T-helper 2 cell treated with Interferon-gamma antibody and Interleukin-4, amounts not matched to agents 5 μg/mL and 100 μg/mL, for 36 hours (primary cell): ENCODE results near the gene RCBTB1.

Source experiments
- DNase-seq: peaks from one replicate; pipeline ENCODE4 v3.0.0; 2021; ENCODE audit warnings: low spot score
- H3K27ac Mint-ChIP-seq: one replicate; pipeline ENCODE4 v1.8.0; 2021; ENCODE audit warnings: mild to moderate bottlenecking, mixed read lengths
- H3K27me3 Mint-ChIP-seq: one replicate; pipeline ENCODE4 v1.8.0; 2021; ENCODE audit warnings: low read depth, mixed read lengths
- H3K36me3 Mint-ChIP-seq: one replicate; pipeline ENCODE4 v1.8.0; 2021; ENCODE audit warnings: low read depth, mixed read lengths
- H3K4me1 Mint-ChIP-seq: one replicate; pipeline ENCODE4 v1.8.0; 2021; ENCODE audit warnings: low read depth, mixed read lengths
- H3K4me3 Mint-ChIP-seq: one replicate; pipeline ENCODE4 v1.8.0; 2022; ENCODE audit warnings: mild to moderate bottlenecking, moderate library complexity, mixed read lengths
- H3K9me3 Mint-ChIP-seq: one replicate; pipeline ENCODE4 v1.8.0; 2021; ENCODE audit warnings: mixed read lengths

RCBTB1 gene

GRCh38 chr13:49533011-49533410 lies 52.3 kb downstream of the RCBTB1 start:
- Mint-ChIP-seq H3K4me3 (no peak overlapping the region), H3K4me1 (peaks cover 16% of the 10 kb centered on the region), H3K27ac (no peak overlapping the region), H3K36me3 (peaks cover 54% of the 10 kb centered on the region), H3K9me3 (no peaks in the 10 kb centered on the region), H3K27me3 (no peaks in the 10 kb centered on the region)
- DNase-seq, result no peak

- peaks cover 53% of the 10 kb centered on the region for H3K36me3 Mint-ChIP-seq
- no peak for DNase-seq
- H3K4me1 Mint-ChIP-seq, result peaks cover 16% of the 10 kb centered on the region
- no peak overlapping the region for H3K4me3 Mint-ChIP-seq
- no peaks in the 10 kb centered on the region for H3K27me3 Mint-ChIP-seq
- no peaks in the 10 kb centered on the region for H3K9me3 Mint-ChIP-seq
- H3K27ac Mint-ChIP-seq, result no peak overlapping the region
Observed at GRCh38 chr13:49532593-49532992, 52.8 kb downstream of the RCBTB1 start.

GRCh38 chr13:49530457-49530856 lies 54.9 kb downstream of the RCBTB1 start:
- H3K4me1 Mint-ChIP-seq, result peaks cover 16% of the 10 kb centered on the region
- DNase-seq, result no peak
- H3K9me3 Mint-ChIP-seq, result no peaks in the 10 kb centered on the region
- H3K36me3 Mint-ChIP-seq, result peaks cover 52% of the 10 kb centered on the region
- H3K4me3 Mint-ChIP-seq, result no peak overlapping the region
- H3K27ac Mint-ChIP-seq, result no peak overlapping the region
- no peaks in the 10 kb centered on the region for H3K27me3 Mint-ChIP-seq

- no peak overlapping the region for H3K4me3 Mint-ChIP-seq
- no peaks in the 10 kb centered on the region for H3K9me3 Mint-ChIP-seq
- peaks cover 48% of the 10 kb centered on the region for H3K36me3 Mint-ChIP-seq
- H3K27me3 Mint-ChIP-seq, result no peaks in the 10 kb centered on the region
- no peak overlapping the region for H3K27ac Mint-ChIP-seq
- no peak for DNase-seq
- peaks cover 17% of the 10 kb centered on the region for H3K4me1 Mint-ChIP-seq
Observed at GRCh38 chr13:49528161-49528560, 57.2 kb downstream of the RCBTB1 start.

GRCh38 chr13:49527123-49527522 lies 58.2 kb downstream of the RCBTB1 start:
- peaks cover 45% of the 10 kb centered on the region for H3K36me3 Mint-ChIP-seq
- no peaks in the 10 kb centered on the region for H3K9me3 Mint-ChIP-seq
- H3K27ac Mint-ChIP-seq, result no peak overlapping the region
- no peak overlapping the region for H3K4me3 Mint-ChIP-seq
- H3K27me3 Mint-ChIP-seq, result no peaks in the 10 kb centered on the region
- H3K4me1 Mint-ChIP-seq, result peaks cover 9% of the 10 kb centered on the region
- no peak for DNase-seq

GRCh38 chr13:49524740-49525501 lies 60.4 kb downstream of the RCBTB1 start:
- no peaks in the 10 kb centered on the region for H3K9me3 Mint-ChIP-seq
- peaks cover 49% of the 10 kb centered on the region for H3K36me3 Mint-ChIP-seq
- no peak for DNase-seq
- H3K4me3 Mint-ChIP-seq, result no peak overlapping the region
- no peaks in the 10 kb centered on the region for H3K27me3 Mint-ChIP-seq
- peaks cover 3% of the 10 kb centered on the region for H3K4me1 Mint-ChIP-seq
- H3K27ac Mint-ChIP-seq, result no peak overlapping the region

- Mint-ChIP-seq H3K27ac (no peak overlapping the region), H3K27me3 (no peaks in the 10 kb centered on the region), H3K9me3 (no peaks in the 10 kb centered on the region), H3K4me1 (peaks cover 5% of the 10 kb centered on the region), H3K36me3 (peaks cover 41% of the 10 kb centered on the region), H3K4me3 (no peak overlapping the region)
- no peak for DNase-seq
Observed at GRCh38 chr13:49521224-49521623, 64.1 kb downstream of the RCBTB1 start.

GRCh38 chr13:49517461-49517860 lies 67.9 kb downstream of the RCBTB1 start:
- no peak overlapping the region for H3K27ac Mint-ChIP-seq
- H3K4me3 Mint-ChIP-seq, result no peak overlapping the region
- H3K27me3 Mint-ChIP-seq, result no peaks in the 10 kb centered on the region
- H3K9me3 Mint-ChIP-seq, result no peaks in the 10 kb centered on the region
- peaks cover 2% of the 10 kb centered on the region for H3K4me1 Mint-ChIP-seq
- peaks cover 57% of the 10 kb centered on the region for H3K36me3 Mint-ChIP-seq
- DNase-seq, result no peak

GRCh38 chr13:49516467-49516866 lies 68.9 kb downstream of the RCBTB1 start:
- H3K27ac Mint-ChIP-seq, result no peak overlapping the region
- peaks cover 62% of the 10 kb centered on the region for H3K36me3 Mint-ChIP-seq
- H3K4me1 Mint-ChIP-seq, result peaks cover 2% of the 10 kb centered on the region
- DNase-seq, result no peak
- H3K9me3 Mint-ChIP-seq, result no peaks in the 10 kb centered on the region
- H3K27me3 Mint-ChIP-seq, result no peaks in the 10 kb centered on the region
- H3K4me3 Mint-ChIP-seq, result no peak overlapping the region

GRCh38 chr13:49512578-49512977 lies 72.8 kb downstream of the RCBTB1 start:
- no peak overlapping the region for H3K27ac Mint-ChIP-seq
- no peaks in the 10 kb centered on the region for H3K9me3 Mint-ChIP-seq
- H3K4me3 Mint-ChIP-seq, result no peak overlapping the region
- H3K27me3 Mint-ChIP-seq, result no peaks in the 10 kb centered on the region
- H3K36me3 Mint-ChIP-seq, result peaks cover 52% of the 10 kb centered on the region
- peaks cover 5% of the 10 kb centered on the region for H3K4me1 Mint-ChIP-seq
- no peak for DNase-seq

GRCh38 chr13:49503951-49504350 lies 81.4 kb downstream of the RCBTB1 start:
- H3K9me3 Mint-ChIP-seq, result no peaks in the 10 kb centered on the region
- H3K27me3 Mint-ChIP-seq, result no peaks in the 10 kb centered on the region
- H3K4me1 Mint-ChIP-seq, result peaks cover 20% of the 10 kb centered on the region
- peaks cover 41% of the 10 kb centered on the region for H3K36me3 Mint-ChIP-seq
- DNase-seq, result no peak
- H3K27ac Mint-ChIP-seq, result no peak overlapping the region
- H3K4me3 Mint-ChIP-seq, result no peak overlapping the region

GRCh38 chr13:49502954-49503353 lies 82.4 kb downstream of the RCBTB1 start:
- Mint-ChIP-seq H3K4me3 (no peak overlapping the region), H3K36me3 (peaks cover 47% of the 10 kb centered on the region), H3K9me3 (no peaks in the 10 kb centered on the region), H3K27me3 (no peaks in the 10 kb centered on the region), H3K4me1 (peaks cover 27% of the 10 kb centered on the region), H3K27ac (no peak overlapping the region)
- no peak for DNase-seq

GRCh38 chr13:49499889-49500660 lies 85.3 kb downstream of the RCBTB1 start:
- Mint-ChIP-seq H3K4me1 (peaks cover 39% of the 10 kb centered on the region), H3K4me3 (no peak overlapping the region), H3K9me3 (no peaks in the 10 kb centered on the region), H3K27me3 (no peaks in the 10 kb centered on the region), H3K36me3 (peaks cover 43% of the 10 kb centered on the region), H3K27ac (no peak overlapping the region)
- DNase-seq, result no peak

- Mint-ChIP-seq H3K9me3 (no peaks in the 10 kb centered on the region), H3K4me3 (no peak overlapping the region), H3K27ac (peak overlapping the region; percentile 65), H3K36me3 (peaks cover 42% of the 10 kb centered on the region), H3K27me3 (no peaks in the 10 kb centered on the region), H3K4me1 (peaks cover 47% of the 10 kb centered on the region)
- DNase-seq, result no peak
Observed at GRCh38 chr13:49498206-49498605, 87.2 kb downstream of the RCBTB1 start.
